T-helper 17 cell (primary cell): ENCODE measurements around the gene NUPR1. TPM values are rescaled to one million over a fixed set of nuclear protein-coding genes. Genes with fewer than 3 reads are reported as not detected.
"Not testable (repeated sequence)": the region's sequence is repeated elsewhere in the genome, so short reads cannot be mapped to it uniquely, and the experiment has no call there.

Experiments used
- ATAC-seq: fragments of 150-1000 bp; cut with Tn5 transposase; 2 replicates; pipeline ENCODE4 v1.10.0; 2021; ENCODE audit warnings: mild to moderate bottlenecking, moderate library complexity
- DNase-seq, 3 donors: peaks; one replicate each; pipeline versions ENCODE4 v3.0.0 to v3.0.0-alpha.2; 2020 to 2021
- H3K9me3 ChIP-seq: one replicate; pipeline ENCODE4 v1.7.0; 2013; ENCODE audit warnings: low read length, mild to moderate bottlenecking; ENCODE audit not compliant: control insufficient read depth, poor library complexity, severe bottlenecking
- H3K27ac Mint-ChIP-seq: one replicate; pipeline ENCODE4 v1.8.0; 2022; ENCODE audit warnings: mild to moderate bottlenecking, moderate library complexity, mixed read lengths
- H3K27me3 Mint-ChIP-seq: one replicate; pipeline ENCODE4 v1.8.0; 2022; ENCODE audit warnings: mixed read lengths
- H3K36me3 Mint-ChIP-seq: one replicate; pipeline ENCODE4 v1.8.0; 2022; ENCODE audit warnings: low read depth, mixed read lengths
- H3K4me1 Mint-ChIP-seq: one replicate; pipeline ENCODE4 v1.8.0; 2022; ENCODE audit warnings: mild to moderate bottlenecking, mixed read lengths
- H3K4me3 Mint-ChIP-seq: one replicate; pipeline ENCODE4 v1.8.0; 2022; ENCODE audit warnings: mild to moderate bottlenecking, moderate library complexity, mixed read lengths
- total RNA-seq, 4 donors: library from RNA in 2 of 4; stranded (reverse) in 2 of 4; gene quantifications; one replicate each; pipeline ENCODE4 v1.2.3 and lab custom pipeline; 2022 to 2026

NUPR1 gene
- total RNA-seq, 2 donors from 2014 or later = 0.07 to 0.13 TPM

DNA sequence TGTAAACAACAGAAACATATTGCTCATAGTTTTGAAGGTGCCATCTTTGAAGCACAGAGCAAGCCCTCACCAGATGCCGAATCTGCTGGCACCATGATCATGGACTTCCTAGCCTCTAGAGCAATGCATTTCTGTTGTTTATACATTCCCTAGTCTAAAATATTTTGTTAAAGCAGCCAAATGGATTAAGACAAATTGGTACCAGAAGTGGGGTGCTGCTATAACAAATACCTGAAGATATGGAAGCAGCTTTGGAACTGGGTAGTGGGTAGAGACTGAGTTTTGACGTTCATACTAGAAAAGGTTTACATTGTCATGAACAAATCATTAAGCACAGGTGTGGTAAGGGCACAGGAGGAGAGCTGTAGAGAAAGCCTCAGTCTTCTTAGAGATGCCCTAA lies 28.5 kb upstream of the NUPR1 start:
- Mint-ChIP-seq H3K4me1 (peaks cover 24% of the 10 kb centered on the region), H3K27me3 (no peaks in the 10 kb centered on the region), H3K27ac (no peak overlapping the region), H3K4me3 (no peak overlapping the region), H3K36me3 (peaks cover 2% of the 10 kb centered on the region)
- peaks cover 3% of the 10 kb centered on the region for H3K9me3 ChIP-seq
- ATAC-seq = no peak
- no peak for DNase-seq

DNA sequence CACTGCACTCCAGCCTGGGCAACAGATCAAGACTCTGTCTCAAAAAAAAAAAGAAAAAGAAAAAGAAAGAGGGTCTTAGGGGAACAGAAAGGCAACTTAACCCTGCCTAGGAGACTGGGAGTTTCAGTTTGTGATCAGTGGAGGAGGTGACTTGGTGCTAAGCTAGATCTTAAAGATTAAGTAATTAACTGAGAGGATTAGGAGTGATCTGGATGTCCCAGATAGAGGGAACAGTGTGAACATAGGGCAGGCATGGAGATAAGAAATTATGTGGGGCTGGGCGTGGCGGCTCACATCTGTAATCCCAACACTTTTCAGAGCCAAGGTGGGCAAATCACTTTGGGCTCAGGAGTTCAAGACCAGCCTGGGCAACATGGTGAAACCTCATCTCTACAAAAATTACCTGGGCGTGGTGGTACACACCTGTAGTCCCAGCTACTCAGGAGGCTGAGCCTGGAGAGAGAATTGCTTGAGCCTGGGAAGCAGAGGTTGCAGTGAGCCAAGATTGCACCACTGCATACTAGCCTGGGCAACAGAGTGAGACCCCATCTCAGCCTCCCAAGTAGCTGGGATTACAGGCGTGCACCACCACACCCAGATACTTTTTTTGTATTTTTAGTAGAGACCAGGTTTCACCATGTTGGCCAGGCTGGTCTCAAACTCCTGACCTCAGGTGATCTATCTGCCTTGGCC lies 27.6 kb upstream of the NUPR1 start:
- H3K4me1 Mint-ChIP-seq = peaks cover 25% of the 10 kb centered on the region
- H3K4me3 Mint-ChIP-seq, H3K27ac Mint-ChIP-seq, ATAC-seq, H3K27me3 Mint-ChIP-seq, DNase-seq, H3K36me3 Mint-ChIP-seq, H3K9me3 ChIP-seq: not testable (repeated sequence)

DNA sequence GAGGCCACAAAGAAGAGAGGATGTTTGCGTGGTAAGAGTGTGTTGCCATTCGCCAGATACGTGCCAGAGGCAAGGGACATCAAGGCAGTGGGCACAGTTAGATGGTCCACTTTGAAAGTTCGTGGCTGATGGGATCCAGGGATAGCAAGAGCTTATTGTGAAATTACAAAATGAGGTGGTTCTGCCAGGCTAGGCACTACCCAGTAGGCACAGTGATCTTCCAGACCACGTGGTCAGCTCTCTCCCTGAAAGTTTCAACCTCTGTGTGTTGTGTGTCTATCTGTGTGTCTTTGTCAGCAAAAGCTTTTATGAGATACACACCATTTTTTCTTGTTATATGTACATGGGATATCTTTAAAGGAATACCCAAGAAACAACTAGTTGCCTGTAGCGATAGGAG lies 24.4 kb upstream of the NUPR1 start:
- Mint-ChIP-seq H3K4me1 (peaks cover 20% of the 10 kb centered on the region), H3K36me3 (peaks cover 2% of the 10 kb centered on the region), H3K27ac (peak overlapping the region; percentile 37), H3K4me3 (no peak overlapping the region), H3K27me3 (no peaks in the 10 kb centered on the region)
- peaks cover 3% of the 10 kb centered on the region for H3K9me3 ChIP-seq
- DNase-seq (no peak), ATAC-seq (no peak)

DNA sequence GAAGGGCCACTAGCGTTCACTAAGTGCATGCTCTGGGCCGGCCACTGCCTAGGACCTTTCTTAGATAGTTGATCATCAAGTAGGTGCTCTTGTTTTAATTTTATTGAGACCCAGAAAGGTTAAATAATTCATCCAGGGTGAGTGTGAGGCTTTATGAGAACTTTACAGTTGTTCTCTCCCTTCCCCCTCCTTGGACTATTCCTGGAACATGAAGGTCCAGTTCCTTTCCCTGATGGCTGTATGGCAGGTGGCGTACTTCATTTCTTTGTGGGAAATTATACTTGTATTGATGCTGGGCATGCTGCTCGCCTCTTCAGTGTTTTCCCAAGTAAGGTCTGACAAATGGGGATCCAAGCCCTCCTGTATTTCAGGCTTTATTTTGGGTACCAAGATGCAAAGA lies 23.4 kb upstream of the NUPR1 start:
- Mint-ChIP-seq H3K27me3 (no peaks in the 10 kb centered on the region), H3K36me3 (peaks cover 2% of the 10 kb centered on the region), H3K4me3 (no peak overlapping the region), H3K27ac (peak overlapping the region; percentile 37), H3K4me1 (peaks cover 19% of the 10 kb centered on the region)
- H3K9me3 ChIP-seq = peaks cover 1% of the 10 kb centered on the region
- no peak for ATAC-seq
- DNase-seq = no peak

DNA sequence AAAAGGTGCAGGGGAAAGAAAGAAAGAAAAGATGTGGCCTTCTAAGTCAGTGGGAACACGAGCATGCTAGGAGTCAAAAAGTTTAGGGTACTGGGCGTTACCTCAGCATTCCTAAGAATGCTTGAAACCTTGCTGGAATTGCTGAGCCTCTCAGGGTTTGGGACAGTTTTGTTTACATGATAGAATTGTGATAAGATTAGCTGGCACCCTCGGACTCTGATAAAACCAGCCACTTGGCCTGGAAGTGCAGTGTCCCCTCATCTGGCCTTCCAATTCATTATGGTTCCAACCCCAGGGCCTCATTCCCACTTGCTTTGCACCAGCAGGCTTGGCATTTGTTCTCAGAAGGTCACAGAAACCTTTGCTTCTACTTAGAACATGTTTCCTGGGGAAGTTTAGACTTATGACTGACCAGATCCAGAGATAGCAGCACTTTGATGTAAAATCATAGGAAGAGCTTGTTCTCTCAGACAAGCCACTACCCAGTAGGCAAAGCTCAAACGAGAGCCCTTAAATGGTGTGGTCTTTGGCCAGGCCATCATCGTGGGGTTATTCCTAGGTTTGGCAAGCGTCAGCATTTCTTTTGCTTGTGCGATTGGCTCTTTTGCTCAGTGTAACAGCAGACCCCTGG lies 22.9 kb upstream of the NUPR1 start:
- Mint-ChIP-seq H3K4me3 (no peak overlapping the region), H3K36me3 (peaks cover 2% of the 10 kb centered on the region), H3K4me1 (peaks cover 23% of the 10 kb centered on the region), H3K27ac (peak overlapping the region; percentile 37), H3K27me3 (no peaks in the 10 kb centered on the region)
- DNase-seq (no peak), ATAC-seq (no peak)
- no peaks in the 10 kb centered on the region for H3K9me3 ChIP-seq

DNA sequence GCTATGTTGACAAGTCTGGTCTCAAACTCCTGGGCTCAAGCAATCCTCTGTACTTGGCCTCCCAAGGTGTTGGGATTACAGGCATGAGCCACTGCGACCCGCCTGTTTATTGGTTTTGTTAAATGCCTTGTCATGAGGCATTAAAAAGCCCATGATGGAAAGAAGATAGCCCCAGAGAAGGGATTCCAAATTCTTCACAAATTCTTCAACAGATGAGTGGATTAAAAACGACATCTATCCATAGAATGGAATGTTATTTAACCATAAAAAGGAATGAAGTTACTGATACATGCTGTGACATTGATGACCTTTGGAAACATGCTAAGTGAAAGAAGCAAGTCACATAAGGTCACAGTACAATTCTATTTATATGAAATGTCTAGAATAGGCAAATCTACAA lies 19.7 kb upstream of the NUPR1 start:
- H3K9me3 ChIP-seq = no peaks in the 10 kb centered on the region
- Mint-ChIP-seq H3K27me3 (no peaks in the 10 kb centered on the region), H3K4me3 (no peak overlapping the region), H3K36me3 (no peaks in the 10 kb centered on the region), H3K4me1 (peaks cover 35% of the 10 kb centered on the region), H3K27ac (no peak overlapping the region)
- ATAC-seq (no peak), DNase-seq (no peak)

DNA sequence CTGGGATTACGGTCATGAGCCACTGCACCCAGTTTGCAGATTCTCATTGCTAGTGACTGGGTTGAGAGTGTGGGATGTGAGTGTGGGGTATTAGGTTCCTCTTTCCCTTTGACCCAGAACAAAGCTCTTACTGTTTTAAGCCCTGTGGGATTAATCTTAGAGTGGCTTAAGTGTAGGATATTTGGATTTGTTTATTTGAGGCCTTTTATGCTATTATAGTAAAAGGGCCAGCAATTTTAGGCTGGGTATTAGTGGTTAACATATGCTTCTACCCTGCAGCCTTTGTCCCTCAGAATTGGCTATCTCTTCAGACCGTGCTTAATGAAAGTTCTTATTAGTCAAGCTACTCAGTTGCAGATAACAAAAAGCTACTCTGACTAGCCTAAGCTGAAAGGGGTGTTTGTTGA lies 18.1 kb upstream of the NUPR1 start:
- no peaks in the 10 kb centered on the region for H3K36me3 Mint-ChIP-seq
- DNase-seq (no peak), ATAC-seq (no peak)
- H3K9me3 ChIP-seq = no peaks in the 10 kb centered on the region
- no peaks in the 10 kb centered on the region for H3K27me3 Mint-ChIP-seq
- peaks cover 28% of the 10 kb centered on the region for H3K4me1 Mint-ChIP-seq
- no peak overlapping the region for H3K4me3 Mint-ChIP-seq
- peak overlapping the region; percentile 41 for H3K27ac Mint-ChIP-seq

DNA sequence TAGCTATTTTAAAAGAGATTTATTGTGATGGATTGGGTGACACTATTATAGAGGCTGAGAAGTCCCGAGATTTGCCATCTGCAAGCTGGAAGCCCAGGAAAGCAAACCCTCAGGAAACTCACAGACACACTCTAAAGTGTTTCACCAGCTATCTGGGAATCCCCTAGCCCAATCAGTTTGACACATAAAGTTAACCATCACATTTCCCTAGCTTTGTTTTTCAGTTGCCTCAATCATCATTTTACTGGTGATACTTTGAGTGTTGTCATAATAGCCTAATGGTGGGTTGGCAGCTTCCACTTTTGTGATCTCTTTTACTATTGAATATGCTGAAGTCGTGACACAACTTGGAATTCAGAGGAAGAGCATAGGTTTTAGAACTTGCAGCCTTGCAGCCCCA lies 16.8 kb upstream of the NUPR1 start:
- no peaks in the 10 kb centered on the region for H3K9me3 ChIP-seq
- Mint-ChIP-seq H3K27ac (no peak overlapping the region), H3K4me3 (no peak overlapping the region), H3K36me3 (no peaks in the 10 kb centered on the region), H3K4me1 (peaks cover 26% of the 10 kb centered on the region), H3K27me3 (no peaks in the 10 kb centered on the region)
- DNase-seq = no peak
- no peak for ATAC-seq

DNA sequence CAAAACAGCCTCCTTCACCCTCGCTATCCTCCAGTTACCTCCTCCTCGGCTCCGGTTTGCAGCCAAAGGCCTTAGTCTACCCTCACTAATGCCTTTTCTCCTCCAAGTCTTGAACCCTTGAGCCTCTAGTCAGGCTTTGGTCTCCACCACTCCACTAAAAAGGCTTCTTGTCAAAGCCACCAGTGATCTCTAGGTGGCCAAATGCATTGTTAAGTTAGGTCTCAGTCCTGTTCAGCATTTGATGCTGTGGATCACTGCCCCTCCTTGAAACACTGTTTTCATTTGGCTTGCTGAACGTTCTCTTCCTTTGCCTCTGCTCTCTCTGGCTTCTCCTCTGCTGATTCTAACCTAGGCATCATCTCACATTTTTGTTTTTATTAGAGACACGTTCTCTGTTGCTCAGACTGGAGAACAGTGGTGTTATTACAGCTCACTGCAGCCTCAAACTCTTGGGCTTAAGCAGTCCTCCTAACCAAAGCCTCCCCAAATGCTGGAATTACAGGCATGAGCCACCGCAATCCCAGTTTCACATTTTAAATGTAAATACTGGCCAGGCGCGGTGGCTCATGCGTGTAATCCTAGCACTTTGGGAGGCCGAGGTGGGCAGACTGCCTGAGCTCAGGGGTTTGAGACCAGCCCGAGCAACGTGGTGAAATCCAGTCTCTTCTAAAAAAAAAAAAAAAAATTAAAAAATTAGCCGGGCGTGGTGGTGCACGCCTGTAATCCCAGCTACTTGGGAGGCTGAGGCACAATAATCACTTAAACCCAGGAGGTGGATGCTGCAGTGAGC lies 16.1 kb upstream of the NUPR1 start:
- no peaks in the 10 kb centered on the region for H3K27me3 Mint-ChIP-seq
- no peaks in the 10 kb centered on the region for H3K36me3 Mint-ChIP-seq
- no peaks in the 10 kb centered on the region for H3K9me3 ChIP-seq
- peak overlapping the region; percentile 92 for H3K4me3 Mint-ChIP-seq
- H3K27ac Mint-ChIP-seq = peak overlapping the region; percentile 88
- no peak for DNase-seq
- ATAC-seq = no peak
- peaks cover 26% of the 10 kb centered on the region for H3K4me1 Mint-ChIP-seq

DNA sequence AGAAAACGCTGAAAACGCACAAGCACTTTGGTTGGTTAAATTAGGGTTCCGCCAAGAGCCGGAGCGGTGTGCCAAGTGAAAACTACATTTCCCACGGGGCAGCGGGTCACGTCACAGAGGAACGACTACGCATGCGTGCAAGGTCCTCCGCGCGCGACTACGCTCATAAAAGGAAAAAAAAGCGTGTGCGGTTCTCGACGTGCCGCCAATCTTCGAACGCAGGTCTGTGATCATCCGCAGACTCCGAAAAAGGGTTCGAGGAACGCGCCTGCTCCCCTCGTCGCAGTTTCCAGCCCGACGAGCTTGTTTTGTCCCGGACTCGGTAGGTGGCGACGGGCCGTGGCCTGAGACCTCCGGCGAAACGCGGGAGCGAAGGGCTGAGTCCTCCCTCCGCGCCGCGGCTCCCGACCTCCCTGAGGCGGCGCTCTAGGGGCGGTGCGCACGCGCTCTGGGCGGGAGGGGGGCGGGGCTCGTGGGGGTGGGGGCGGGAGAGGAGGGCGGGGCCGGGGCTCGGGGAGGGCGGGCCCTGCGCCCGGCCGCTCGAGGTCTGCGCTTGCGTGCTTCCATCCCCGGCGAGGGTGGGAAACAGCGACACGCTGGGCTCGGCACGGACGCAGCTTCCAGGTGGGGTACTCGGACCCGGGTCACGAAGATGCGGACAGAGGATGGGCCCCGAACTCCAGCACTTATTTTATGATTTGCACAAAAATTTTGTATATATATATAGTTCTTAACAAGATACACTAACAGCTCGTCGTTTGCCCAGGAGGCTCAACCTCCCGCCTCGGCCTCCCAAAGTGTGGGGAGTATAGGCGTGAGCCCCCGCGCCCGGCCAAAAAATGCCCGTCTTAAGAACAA lies 15.2 kb upstream of the NUPR1 start, which contains the start of gene SGF29:
SGF29 (plus strand) TSS at position 145 of the 858 bp plus-strand sequence. CDS start 27,150 bp downstream, outside the sequence.
- ATAC-seq = peak; percentile 87
- Mint-ChIP-seq H3K4me1 (peaks cover 30% of the 10 kb centered on the region), H3K4me3 (peak within 1 kb of the TSS; percentile 92), H3K27me3 (no peaks in the 10 kb centered on the region), H3K27ac (peak within 1 kb of the TSS; percentile 88), H3K36me3 (no peaks in the 10 kb centered on the region)
- DNase-seq = peak; percentile 85 to 89 (median 87)
- no peaks in the 10 kb centered on the region for H3K9me3 ChIP-seq

DNA sequence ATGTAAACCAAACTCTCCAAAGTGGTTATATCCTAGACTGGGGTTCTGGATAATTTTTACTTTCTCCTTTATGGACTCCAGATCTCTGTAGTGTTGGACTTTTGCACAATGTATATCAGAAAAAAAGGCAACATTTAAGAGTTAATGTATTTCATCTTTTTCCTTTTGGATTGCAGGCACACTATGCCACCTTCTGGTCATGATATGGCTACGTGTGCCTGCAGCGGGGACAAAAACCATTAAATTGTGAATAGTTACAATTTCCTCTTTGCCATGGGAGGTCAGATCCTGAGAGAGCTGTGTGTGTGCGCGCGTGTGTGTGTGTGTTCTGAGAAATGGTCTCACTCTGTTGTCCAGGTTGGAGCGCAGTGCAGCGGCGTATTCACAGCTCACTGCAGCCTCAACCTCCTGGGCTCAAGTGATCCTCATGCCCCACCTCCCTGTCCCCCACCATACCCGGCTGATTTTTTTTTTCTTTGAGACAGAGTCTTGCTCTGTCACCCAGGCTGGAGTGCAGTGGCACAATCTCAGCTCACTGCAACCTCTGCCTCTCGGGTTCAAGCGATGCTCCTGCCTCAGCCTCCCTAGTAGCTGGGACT lies 10.6 kb upstream of the NUPR1 start:
- H3K27ac Mint-ChIP-seq = peak overlapping the region; percentile 41
- no peak overlapping the region for H3K4me3 Mint-ChIP-seq

DNA sequence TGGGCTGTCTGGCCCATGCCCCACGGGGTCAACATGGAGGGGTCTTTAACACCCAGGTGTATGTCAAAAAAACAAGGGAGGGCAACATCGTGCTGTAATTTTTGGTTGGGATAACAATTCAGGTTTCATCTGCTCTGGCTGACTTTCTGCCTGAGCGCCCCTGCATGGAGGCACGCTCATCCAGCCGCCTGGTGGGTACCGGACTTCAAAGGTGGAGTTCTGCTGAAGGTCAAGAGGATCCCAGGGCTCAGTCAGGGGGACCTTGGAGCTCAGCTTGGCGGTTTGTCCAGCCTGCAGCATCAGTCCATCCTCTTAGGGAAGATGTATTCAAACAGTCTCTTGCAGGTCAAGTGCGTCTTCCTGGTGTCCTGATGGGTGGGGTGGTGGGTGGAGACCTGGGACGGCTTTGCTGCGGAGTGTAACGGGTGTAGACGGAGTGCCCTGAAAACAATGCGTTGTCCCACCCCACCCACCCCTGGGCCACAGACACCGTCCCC lies 9.6 kb upstream of the NUPR1 start:
- Mint-ChIP-seq H3K4me1 (peaks cover 6% of the 10 kb centered on the region), H3K27me3 (no peaks in the 10 kb centered on the region), H3K4me3 (no peak overlapping the region), H3K27ac (no peak overlapping the region), H3K36me3 (no peaks in the 10 kb centered on the region)
- ATAC-seq = no peak
- H3K9me3 ChIP-seq = no peaks in the 10 kb centered on the region
- DNase-seq = no peak

More for the DNA sequence above, 10.6 kb upstream of the NUPR1 start:
- Mint-ChIP-seq H3K36me3 (no peaks in the 10 kb centered on the region), H3K4me1 (peaks cover 11% of the 10 kb centered on the region), H3K27me3 (no peaks in the 10 kb centered on the region)
- no peak for ATAC-seq
- H3K9me3 ChIP-seq = no peaks in the 10 kb centered on the region
- DNase-seq = no peak
